NCI-H446 (cell line): Measurements from ENCODE around the gene NEK6.

Source experiments
- DNase-seq, 2 experiments: peaks; one replicate each; lab custom pipeline; 2025; lab: John Stamatoyannopoulos, UW

NEK6 gene

DNA sequence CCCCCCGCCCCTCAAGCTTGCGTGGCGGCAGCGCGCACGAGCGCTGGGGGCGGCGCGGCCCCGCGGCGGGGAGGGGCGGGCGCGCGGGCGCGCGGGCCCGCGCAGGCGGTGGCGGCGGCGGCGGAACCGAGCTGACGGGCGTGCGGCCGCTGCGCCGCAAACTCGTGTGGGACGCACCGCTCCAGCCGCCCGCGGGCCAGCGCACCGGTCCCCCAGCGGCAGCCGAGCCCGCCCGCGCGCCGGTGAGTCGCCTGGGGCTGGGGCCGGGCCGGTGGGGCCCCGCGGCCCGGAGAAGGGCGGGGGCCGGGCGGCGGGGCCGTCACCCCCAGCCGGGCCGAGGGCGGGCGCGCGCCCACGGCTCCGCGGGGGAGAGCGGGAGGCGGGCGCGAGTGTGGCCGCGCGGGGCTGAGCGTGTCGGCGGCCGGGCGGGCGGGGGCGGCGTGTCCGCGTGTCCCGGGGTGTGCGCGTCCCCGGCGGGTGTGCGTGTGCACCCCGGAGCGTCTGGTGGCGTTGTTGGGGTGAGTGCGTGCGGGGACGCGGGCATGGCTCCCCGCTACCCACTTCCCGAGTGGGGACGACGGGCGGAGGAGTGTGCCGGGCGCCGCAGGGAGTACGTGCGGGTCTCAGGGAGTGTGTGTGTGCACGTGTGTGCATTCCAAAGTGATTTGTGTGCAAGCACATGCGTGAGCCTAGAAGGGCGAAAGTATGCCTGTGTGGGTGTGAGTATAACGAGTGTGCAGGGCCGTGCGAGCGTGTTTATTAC is at the start of gene NEK6:
TSS of gene NEK6 (plus strand) at position 106 of the 763 bp plus-strand sequence. CDS start 44,016 bp downstream, outside the sequence.
- DNase-seq = no peak

DNA sequence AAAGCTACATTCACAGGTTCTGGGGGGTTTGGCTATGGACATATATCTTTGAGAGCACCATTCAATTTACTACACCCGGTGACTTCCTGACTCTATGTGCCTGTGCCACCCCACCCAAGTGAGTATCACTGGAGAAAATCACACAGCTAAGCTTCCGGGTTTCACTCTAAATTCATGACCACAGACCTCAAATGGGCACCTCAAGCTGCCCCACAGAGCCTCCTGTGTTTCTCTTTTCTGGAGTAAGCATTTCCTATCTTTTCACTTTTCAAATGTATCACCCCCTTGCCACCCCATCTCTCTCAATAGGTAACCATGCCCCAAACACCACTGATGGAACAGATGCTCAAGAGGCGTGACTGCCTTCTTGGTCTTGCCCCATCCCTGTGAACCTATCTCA is 49.2 kb upstream of the NEK6 start:
- no peak for DNase-seq

DNA sequence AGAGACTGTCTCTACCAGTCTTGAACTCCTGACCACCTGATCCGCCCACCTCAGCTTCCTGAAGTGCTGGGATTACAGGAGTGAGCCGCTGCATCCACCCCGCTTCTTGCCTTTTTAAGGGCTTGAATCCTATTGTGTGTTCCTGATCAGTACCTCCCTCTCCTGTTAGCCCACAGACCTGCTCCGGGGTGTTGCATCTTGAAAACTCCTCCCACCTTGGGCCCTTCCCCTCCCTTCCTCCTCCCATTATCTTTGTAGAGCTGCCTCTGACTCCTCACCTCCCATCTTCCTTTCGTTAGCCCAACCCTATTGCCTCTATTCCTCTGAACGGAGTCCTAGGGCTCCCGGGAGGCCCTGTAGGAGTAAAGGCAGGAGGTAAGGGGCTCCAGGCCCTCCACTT is 48.5 kb upstream of the NEK6 start:
- DNase-seq = no peak

DNA sequence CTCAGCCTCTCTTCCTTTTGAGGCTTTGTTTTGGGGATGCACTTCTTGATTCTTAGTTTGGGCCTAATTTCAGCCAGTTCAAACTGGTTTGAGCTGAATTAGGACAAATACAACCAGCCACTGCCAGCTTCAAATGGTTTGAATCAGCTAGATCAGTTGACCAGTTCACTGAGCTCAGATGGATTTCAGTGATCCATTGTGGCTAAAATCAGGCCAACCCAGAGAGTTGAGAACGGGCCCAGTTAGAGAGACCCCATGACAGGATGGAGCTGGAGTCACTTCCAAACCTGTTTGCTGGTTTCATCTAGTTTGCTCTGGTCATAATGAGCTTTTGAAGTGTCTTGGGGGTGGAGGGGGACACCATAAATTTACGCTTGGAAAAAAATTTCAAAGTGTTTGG is 48.0 kb upstream of the NEK6 start:
- no peak for DNase-seq

DNA sequence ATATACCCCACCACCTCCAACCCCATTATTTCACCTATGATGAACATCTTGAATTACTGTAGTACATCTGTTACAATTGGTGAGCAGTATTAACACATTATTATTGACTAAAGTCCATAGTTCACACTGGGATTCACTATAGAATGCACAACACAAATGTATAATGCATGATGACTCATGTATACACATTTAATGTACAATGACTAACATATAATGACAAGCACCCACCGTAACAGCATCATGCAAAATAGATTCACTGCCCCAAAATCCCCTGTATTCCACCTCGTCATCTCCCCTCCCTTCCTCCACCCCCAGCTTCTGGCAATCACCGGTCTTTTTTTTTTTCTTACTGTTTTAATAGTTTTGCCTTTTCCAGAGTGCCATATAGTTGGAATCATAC is 47.1 kb upstream of the NEK6 start:
- DNase-seq = no peak

DNA sequence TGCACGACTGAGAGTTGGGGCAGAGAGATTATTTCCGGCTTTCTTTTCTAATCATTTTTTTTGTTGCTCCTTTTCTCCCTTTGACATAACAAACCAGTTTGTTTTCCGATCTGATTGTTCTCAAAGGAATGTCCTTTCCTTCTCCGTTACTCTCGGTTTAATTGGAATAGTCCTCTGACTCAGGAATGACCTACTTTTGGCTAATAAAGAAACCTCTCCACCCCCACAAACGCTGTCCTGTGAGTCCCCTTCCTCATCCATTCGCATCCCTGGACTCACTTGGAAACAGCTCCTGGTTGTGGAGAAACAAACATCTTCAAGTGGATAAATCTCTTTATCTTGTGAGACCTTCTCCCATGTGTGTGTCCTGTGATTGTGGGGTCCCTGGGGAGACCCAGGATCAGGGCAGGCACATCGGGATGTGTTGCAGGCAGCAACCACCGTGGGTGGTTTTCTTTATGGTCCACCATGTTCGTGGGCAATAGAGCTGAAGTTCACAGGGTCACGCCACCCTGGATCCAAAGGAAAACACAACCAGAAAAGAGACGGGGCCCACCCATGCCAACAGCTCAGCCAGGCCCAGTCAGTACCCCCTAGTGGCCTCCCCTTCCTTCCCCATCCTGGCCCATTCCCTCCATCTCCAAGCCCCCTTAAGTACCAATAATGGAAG is 45.2 kb upstream of the NEK6 start:
- DNase-seq = no peak

DNA sequence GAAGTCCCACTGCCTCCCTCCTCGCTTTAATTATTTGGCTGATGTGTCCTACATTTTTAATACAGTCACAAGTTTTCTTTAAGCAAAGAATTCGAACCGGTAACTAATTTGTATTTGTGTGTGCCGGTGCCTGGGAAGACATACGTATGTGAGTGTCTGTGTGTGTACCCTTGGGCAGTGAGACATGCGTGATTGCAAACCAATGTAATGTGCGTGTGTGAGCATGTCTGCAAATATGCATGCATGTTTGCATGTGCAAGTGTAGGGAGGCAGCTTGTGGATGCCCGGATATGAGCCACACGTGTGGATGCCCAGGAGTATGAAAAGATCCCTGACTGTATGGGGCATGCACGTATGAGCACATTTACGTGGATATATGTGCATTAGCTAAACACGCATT is 44.4 kb upstream of the NEK6 start:
- DNase-seq = no peak

DNA sequence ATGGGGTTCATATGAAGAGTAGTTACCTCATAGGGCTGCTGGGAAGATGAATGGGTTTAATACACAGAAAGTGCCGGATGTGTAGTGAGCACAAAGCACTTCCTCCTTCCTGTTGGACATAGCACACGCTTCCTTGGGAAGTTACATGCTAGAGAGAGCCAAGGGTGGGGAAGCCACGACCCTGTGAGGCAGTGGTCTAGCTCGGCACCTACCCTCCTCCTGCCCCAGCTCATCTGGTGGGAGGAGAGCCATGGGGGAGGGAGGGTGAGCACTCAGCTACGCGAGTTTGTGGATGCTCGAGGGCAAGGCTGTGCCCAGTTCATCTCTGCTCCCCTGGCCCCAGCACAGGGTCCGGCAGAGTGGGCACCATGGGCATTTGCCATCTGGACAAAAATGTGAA is 43.6 kb upstream of the NEK6 start:
- DNase-seq = no peak

DNA sequence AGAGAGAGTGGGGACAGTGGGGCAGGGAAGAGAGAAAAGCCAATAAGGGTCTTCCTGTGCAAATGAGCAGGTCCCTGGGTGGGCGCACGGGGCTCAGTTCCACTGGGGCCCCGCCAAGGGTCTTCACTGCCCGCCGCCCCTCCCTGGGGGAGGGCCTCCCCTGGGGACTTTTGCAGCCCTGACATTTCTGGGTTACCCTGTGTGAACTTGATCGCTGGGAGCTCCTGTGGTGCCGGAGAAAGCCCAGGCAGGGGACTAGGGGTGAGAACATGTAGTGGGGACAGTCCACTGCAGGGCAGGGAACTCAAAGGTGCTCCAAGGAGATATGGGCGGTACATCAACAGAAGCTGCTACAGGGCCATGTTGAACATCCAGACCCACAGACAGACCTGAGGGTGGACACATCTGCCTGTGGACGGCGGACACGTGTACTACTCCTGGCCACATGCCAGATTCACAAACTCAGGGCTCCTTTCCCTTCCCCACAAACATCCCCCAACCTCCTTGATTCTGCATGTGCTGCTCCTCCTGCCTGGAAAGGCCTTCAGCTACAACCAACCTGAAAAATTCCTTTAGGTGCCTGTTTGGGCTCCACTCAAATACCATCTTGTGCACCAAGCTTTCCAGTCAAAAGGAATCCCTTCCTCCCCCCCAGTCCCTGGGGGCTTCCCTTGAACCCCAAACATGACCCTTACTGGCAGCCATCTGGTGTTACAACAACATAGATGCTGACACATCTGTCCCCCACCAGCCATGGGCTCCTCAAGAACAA is 43.0 kb upstream of the NEK6 start:
- DNase-seq = no peak

DNA sequence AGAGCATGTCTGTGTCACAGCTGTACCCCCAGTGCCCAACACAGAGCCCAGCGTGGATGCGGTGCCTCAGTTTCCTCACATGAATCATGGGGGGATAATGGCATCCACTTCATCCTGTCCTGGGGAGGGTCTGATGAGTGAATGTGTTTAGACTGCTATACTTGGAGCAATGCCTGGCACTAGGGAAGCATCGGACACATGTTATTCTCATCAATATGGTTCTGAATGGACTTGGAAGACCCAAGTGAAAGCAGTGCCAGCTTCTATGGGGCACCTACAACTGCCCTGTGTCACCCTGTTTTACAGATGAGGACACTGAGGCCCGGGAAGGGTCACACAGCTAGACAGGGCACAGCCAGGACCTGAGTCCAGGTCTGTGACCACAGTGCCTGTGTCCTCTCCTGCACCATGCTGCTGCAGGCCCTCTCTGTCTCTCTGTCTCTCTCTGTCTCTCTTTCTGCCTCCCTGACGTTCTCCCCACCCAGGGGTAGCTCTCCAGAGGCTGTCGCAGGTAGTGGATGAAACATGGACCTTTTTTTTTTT is 42.3 kb upstream of the NEK6 start:
- no peak for DNase-seq

DNA sequence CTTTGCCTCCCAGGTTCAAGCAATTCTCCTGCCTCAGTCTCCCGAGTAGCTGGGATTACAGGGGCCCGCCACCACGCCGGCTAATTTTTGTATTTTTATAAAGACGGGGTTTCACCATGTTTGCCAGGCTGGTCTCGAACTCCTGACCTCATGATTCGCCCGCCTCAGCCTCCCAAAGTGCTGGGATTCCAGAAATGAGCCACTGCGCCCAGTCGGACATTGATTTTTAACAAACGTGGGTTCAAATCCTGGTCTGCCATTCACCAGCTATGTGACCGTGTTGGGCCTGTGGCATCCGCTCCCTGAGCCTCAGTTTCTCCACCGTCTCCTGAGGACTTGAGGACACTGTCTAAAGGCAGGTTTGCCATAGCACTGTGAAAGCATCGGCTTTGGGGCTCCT is 41.8 kb upstream of the NEK6 start:
- no peak for DNase-seq

DNA sequence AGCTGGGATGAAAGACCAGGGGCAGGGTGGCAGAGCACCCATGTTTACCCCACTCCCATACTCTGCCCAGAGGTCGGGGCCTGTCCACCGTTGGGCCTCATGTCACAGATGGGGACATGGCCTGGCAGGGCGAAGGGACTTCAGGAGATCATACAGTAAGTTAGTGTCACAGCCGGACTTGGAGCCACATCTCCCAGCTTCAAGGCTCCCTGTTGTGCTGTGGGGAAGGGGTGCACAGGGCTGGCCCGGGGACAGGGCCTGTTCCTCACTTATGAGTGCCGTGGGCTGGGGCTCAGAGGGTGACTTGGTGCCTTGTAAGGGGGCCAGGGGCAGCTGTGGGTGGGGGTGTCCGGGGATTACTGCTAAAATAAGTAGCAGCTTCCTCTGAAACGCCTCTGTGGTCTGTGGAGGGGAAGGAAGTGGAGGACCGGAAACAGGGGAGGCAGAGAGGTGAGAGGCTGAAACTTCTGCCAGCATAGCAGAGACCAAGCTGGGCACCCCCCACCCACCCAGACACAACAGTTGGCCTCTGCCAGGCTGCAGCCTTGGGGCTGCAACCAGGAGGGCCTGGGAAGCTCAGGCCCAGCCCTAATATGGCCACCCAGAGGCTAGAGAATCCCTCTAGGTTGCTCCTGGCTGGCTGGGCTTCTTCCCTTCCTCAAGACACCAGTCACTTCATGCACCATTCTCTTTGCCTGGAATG is 41.1 kb upstream of the NEK6 start:
- no peak for DNase-seq

DNA sequence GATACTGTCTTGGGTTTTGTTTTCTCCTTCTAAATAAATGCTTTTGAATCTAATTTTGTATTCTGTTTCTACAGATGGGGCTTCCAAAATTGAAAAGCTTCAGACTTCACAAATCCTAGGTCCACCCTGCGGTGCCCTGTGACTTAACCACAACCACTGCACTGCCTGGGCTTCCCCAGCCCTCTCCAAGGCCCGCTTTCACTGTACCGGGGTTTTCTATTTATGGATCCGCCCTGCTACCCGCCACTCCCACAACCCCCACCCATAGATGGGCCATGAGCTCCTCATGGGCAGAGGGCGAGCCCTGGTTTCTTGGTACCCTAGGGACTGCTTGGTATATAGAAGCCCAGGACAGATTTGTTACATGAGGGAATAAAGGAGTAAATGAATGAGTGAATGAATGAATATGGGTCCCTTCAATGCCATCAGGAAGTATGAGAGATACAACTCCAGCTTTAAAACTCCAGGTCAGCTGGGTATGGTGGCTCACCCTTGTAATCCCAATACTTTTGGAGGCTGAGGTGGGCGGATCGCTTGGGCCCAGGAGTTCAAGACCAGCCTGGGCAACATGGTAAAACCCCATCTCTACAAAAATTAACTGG is 39.8 kb upstream of the NEK6 start:
- DNase-seq = no peak

DNA sequence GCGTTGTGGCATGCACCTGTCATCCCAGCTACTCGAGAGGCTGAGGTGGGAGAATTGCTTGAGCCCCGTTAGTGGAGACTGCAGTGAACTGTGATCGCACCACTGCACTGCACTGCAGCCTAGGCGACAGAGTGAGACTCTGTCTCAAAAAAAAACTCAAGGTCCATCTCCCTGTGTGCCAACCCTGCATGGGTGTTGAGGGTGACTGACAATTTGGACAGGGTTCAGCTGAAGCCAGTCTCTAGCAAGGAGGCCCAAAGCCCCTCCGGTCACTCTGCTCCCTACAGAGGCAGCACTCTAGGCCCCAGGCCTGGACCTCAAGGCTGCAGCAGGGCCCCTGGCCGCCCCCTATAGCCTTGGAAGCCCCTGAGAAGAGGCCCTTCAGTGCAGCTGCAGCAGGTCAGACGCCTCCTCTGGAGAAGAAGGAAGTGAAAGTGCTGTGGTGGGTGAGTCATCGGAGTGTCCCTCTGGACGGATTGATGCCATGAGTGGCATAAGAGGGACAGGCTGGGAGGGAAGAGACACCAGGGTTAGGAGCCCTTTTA is 39.2 kb upstream of the NEK6 start:
- DNase-seq = no peak

DNA sequence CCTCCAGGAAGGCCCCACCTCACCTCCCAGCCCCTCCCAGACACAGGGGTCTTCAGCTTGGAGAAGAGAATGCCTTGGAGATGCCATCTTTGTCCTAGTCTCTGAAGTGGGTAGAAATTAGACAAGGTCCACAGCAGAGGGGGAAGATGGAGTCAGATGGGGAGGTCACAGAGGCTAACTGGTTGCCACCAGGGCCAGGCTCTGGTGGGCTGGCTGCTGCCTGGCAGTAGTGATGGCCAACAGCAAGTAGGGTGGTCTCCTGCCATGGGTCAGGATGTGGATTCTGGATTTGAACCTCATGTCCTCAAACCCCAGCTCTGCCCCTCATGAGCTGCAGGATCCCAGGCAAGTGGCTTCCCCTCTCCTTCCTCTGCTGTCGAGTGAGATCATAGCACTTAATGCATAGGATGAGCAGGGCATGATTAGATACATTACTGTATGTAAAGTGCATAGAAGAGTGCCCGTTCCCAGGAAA is 38.7 kb upstream of the NEK6 start:
- DNase-seq = no peak

DNA sequence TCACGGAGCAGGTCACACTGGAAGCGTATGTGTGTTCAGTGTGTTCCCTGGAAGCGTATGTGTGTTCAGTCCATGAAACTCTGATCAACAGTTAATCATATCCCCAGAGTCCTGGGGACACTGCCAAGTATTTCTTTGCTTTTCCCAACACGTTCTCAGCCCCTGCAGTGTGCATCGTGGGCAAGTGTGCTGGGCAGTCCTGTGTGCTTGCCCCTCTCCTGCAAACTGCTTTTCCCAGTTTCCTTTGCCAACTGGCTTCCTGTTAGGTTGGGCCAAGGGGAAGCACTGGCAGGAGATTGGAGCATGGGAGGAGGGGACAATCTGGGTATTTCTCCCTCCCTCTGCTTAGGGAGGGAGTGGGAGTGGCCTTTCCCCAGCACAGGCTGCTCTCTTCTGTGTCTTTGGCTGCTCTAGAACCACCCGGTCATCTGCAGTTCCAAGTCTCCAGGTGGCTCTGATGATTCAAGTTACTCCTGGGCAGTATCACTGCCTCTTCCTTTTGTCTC is 36.8 kb upstream of the NEK6 start:
- DNase-seq = peak; percentile 81 to 88

DNA sequence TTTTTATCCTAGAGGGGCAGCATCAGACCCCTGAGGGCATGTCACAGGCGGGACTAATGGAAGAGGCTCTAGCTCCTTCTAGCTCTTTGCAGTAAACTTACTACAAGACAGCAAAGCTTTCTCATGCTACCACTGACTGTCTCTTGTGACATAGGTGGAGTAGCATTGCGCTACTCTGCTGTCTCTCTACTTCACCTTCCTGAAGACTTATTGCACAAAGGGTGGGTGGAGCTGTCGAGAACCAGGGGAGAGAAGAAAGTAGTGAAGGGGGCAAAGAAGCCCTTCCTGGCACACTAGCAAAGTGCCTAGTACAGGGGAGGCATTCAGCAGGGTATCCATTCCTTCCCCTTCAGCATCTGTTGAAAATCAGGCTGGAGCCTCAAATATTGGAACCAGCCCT is 36.1 kb upstream of the NEK6 start:
- DNase-seq = no peak

DNA sequence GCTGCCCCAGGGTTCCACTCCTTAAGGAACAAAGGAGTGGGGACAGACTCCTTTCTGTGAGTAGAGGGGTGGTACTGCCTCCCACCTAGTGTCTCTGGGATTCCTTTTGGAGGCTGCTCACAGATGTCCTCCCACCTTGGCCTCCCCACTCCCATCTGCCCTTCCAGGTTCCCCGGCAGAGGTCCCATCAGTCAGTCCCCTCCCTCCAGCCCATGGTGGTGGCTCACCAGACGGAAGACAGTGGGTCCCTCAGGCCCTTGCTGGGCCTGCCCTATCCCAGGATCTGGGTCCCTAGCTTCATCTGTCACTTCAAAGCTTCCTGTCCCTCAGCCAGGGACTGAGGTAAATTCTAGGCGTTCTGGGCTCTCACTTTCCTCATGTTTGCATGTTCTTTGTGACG is 35.6 kb upstream of the NEK6 start:
- no peak for DNase-seq

DNA sequence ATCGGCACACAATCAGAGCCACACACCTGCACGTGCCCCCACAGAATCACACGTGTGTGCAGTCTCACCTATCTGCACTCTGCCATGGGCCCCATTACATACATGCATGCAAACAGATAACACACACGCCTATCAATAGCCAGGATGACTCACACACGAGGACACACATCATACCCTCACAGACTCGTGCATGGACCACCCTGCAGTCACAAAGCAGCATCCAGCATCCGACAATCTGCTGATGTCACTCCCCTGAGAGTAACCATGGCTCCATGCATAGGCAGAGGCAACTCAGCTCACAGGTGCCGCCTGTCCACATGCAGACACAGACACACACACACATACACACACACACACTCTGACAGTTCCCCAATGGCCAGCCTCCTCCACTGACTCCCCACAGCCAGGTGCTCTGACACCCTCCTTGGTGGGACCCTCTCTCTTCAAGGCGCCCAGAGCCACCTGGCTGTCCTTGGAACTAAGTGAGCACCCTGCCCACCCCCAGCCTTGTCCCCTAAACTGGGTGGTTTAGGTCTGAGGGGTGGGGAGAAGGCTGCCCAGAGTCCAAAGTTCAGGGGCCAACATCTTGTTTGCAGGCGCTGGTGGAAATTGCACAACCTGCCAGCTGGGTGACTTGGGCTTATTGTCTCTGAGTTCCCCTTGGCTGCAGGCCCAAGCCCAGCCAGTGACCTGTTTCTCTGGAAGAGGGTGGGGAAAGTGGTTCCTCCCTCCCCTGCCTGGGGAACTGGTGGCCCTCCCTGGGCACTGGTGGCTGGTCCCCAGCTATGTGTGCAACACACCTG is 34.6 kb upstream of the NEK6 start:
- peak in 1 of 2 experiments; percentile 58 for DNase-seq

DNA sequence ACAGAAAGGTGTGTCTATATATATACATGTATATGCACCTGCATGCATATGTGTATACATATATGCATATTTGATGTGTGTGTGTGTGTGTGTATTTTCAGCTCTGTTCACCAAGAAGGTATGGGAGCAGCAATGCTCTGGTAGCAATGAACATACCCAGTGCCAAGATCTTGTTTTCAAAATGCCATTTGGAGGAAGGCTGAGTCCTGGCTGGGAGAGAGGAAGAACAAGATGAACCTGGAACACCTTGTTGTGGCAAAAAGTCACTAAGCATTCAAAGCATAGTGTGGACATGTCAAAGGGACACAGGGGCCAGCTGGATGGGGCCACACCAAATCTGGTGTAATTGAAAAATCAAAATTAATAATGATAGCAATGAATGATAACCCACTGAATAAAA is 31.8 kb upstream of the NEK6 start:
- DNase-seq = no peak
